DMS 273 (cell line): ENCODE results near the gene MLEC.

ENCODE experiments used
- DNase-seq: peaks from one replicate; lab custom pipeline; 2025; ENCODE audit not compliant: unreplicated experiment; lab: John Stamatoyannopoulos, UW

Gene MLEC

DNA sequence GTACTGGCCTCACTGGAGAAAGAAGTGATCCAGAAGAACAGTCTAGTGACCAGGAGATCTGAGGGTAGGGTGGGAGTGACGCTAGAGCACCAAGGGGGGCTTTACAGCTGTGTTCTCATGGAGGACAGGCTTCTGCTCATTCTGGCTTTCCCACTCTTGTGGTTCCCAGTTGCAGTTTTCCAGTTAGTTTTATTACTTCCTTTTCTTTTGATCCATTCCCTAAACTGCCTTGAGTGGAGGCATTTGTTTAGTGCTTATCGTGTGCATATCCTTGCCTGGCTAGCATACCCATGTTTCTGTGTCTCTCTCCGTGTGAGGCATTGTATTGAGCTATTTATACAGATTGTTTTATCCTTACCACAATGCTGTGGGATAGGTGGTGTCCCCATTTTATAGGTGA is 4.0 kb downstream of the MLEC start:
- DNase-seq = no peak

DNA sequence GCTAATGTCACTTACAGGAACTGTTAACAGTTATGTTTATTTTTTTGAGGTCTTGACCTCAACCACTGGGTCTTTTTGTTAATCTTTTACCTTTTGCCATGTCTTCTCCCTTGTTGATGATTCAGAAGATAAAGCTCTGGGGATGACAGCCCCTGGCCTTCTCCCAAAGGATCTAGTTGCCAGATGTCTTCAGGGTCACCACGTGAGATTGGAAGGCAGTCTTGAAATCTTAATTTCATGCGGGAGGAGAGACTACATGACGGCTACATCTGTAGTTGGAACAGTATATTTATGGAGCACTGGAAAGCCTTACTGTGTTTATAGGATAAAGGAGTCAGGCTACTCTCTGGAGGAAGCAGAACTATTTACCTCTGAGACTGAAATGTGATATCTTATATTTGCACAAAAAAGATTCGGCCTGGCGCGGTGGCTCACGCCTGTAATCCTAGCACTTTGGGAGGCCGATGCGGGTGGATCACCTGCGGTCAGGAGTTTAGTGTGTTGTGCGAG is 5.6 kb downstream of the MLEC start:
- peak; percentile 25 for DNase-seq

DNA sequence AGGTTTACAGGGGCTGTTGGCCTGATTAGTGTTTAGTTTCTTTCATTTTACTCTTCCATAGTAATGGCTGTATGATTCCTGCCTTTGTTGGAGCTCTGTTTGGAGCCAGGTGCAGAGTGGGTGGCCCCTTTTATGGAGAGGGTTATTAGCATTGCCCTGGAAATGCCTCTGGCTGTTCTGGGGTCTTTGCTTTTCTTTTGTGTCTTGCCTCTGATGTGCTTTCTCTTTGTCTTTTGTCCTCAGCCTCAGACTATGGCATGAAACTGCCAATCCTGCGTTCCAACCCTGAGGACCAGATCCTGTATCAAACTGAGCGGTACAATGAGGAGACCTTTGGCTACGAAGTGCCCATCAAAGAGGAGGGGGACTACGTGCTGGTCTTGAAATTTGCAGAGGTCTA is 6.9 kb downstream of the MLEC start:
- DNase-seq = no peak

DNA sequence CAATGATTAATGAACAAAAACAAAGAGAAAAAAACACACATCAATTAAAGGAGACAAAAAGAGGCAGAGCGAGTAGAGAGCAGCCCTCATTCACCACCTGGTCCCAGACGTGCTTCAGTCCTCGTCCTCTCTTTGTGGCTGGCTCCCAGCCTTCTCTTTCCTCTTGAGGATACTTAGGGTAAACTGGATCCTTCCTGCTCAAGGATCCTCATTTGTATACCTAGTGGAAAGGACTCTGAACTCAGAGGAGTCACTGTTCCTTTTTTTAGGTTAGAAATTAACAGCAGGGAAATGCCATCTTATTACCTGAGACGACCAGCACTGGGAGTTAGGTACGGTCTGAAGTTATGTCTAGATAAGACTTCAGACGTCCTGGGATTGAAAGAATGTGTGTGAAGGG is 9.7 kb downstream of the MLEC start:
- DNase-seq = no peak

DNA sequence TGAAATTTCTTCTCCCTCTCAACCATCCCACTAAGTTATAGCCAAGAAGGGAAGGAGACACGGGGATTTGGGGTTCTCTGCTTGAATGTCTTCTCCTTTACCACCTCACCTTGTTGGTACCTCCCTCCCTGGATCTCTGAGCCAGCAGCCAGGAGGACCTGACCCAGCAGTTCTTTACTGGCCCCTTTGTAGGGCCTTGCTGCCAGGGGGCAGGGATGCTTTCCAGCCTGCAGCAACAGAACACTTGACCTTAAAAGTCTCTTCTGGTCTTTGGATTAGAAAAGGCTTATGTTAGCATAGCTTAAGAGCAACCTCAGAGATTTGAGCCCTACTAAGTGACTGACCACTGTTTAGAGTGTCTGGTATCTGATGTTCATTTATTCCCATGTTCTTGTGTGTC is 10.4 kb downstream of the MLEC start:
- no peak for DNase-seq

DNA sequence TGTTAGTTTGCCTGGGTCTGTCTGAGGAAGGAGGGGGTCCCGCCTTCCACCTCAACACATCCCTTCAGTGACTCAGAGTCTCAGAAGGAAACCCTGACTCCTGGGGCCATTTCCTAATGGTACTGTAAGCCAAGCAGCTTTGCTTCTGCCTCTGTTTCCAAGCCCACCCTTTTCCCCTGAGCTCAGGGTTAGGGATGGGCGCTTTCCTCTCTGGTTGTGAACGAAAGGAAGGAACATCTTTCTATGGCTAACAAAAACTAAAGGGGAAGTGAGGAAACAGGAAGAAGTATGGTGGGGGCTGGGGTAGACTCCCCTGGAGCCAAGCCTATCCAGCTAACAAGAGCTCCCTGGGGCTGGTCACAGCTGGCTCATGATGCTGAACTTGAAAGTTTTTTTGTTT is 11.7 kb downstream of the MLEC start:
- DNase-seq = no peak

DNA sequence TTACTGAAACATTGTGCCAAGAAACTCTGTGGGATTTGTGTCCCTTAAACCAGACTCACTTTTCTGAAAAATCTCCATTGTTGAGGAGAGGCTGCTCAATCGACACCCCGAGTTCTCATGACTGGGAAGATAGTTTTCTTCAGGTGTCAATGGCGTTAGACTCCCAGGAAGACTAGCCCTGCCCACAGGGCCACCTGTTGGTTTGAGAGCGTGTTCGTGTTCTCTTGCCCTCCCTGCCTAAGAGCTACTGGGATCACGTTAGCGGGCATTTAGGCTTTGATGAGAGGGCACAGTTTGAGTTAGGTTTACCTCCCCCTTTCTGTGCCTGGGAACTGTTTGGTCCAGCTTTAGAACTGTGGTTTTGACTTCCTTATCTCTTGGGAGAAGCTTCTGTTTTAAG is 12.6 kb downstream of the MLEC start:
- DNase-seq = no peak

DNA sequence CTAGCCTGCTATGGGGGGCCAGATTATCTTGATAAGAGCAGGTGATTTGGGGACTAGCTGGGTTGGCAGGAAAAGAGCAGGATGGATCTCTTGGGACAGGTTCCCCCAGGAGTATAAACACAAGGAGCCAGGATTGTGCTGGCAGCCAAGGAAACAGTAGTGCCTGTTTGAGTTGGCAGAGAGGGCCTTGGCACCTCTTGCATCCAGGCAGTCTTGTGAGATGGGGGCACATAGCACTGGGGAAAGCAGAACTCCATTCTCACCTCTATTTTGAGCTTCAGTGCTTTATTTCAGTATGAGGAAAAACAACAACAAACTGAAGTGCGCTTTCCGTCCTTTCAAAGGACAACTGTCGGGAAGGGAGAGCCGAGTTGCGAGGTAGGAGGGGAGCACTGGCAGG is 13.9 kb downstream of the MLEC start:
- DNase-seq = no peak

DNA sequence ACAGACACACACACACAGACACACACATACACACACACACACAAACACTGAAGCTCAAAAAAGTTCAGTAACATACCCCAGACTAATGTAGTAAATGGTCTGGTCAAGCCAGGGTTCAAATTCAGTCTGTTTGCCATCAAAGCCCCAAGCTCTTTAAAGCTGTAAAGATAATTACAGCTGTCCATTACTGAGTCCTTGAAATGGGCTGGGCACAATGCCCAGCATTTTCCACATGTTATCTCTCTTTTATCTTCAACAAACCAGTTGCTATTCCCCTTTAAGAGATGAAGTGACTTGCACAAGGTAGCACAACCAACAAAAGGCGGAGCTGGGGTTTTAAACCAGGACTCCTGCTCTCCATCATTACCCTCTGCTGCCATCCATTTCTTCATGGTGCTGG is 15.7 kb downstream of the MLEC start:
- no peak for DNase-seq

DNA sequence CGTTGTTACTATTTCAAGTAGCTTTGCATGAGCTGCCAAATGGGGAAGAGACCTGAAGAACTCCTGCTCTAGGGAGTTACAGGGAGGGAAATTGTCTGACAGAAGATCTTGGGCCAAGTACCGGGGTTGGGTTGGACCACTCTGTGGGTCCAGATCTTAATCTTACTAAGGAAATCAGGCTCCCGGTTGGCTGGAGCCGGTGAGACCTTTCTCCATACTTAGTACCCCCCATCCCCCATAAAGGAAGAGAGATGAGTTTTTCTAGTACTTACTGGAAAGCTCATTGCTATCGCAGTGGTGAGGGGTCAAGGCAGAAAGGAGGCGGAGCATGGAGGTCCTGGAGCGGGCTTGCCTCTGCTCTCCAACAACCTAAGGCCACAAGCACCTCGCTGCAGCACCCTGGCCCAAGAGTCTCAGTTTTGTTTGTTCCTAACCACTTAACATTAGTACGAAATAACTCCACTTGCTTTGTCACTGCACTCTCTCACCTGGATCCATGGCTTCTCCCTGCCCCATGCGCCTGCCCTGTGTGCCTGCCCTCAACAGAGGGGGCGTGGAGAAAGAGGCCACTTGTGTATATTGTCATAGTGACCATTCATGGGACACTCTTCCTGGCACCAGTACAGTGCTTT is 16.5 kb downstream of the MLEC start:
- no peak for DNase-seq

DNA sequence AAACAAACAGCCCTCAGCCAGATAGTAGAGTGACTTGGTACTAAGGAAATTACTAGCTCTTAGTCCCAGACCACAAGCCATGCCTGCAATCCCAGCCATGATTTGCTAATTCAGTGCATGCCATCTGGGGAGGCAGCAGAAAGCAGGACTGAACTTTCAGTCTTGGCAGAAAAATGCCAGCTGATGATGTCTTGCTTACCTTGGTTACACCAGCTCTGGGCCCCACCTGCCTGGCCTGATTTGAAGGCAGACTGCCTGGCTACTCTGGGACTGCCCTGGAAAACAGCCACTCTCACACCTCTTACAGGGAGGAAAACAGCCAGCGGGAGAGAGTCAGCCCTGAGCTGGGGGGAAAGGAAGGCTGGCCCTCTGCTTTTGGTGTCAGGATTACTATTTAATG is 18.7 kb downstream of the MLEC start:
- DNase-seq = no peak

DNA sequence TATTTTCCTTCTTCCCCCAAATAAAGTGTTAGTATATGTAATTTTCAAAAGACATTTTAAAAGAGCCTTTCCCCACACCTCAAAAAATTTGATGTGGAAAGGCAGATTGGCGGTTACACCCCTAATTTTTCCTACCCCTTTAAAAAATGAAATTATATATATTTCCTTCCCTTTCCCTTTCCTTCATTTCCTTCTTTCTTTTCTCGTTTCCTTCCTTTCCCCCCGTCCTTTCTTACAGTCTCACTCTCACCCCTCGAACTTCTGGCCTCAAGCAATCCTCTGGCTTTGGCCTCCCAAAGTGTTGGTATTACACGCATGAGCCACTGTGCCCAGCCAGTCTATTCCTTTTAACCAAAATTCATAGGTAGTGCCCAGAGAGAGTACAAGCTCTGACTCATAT is 19.1 kb downstream of the MLEC start:
- no peak for DNase-seq

DNA sequence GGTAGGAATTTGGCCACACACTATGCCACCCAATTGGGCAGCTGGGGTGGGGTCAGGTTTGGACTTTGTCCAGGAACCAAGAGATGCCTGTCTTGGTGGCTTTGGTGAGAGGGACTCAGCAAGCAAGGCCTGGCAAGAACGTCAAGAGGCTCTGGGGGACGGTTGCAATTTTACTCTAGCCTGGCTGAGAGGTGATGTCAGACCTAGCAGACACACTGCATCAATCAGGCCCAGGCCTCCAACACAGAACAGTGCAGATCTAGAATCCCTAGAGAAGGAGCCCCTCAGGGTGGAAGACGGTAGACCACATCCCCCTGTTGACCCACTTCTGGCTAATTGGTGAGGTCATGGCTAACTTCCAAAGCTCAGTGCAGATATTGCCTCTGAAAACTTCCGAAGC is 21.7 kb downstream of the MLEC start:
- DNase-seq = no peak

DNA sequence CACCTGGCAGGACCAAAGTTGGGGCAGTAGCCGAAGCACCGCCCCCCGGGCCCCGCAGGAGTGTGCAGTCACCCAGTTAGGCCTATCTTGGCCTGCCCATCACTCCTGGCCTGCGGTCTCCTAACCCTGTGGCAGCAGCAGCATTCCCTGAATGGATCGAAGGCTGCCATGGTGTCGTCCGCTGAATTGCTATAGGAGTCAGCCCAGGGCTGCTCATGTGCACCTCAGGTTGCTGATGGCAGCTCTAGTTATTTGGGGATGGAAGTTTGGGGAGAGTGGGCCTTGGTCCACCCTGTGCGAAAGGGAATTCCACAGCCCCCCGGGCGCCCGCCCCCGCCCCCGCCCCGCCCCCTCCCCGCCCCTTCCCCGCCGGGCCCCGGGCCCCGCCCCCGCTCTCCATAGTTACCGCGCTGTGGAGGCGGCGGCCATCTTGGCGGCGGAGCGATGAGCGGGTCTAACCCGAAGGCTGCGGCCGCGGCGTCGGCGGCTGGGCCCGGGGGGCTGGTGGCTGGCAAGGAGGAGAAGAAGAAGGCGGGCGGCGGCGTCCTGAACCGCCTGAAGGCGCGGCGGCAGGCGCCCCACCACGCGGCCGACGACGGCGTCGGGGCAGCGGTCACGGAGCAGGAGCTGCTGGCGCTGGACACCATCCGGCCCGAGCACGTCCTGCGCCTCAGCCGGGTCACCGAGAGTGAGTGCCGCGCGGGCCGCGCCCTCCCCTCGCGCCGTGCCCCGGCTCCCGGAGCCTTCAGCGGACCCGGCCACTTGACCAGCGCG is 23.3 kb downstream of the MLEC start, which contains the start of gene UNC119B:
UNC119B (plus strand) TSS at position 428 of the 774 bp plus-strand sequence; CDS start at position 445, 17 bp downstream.
- DNase-seq = peak; percentile 79

DNA sequence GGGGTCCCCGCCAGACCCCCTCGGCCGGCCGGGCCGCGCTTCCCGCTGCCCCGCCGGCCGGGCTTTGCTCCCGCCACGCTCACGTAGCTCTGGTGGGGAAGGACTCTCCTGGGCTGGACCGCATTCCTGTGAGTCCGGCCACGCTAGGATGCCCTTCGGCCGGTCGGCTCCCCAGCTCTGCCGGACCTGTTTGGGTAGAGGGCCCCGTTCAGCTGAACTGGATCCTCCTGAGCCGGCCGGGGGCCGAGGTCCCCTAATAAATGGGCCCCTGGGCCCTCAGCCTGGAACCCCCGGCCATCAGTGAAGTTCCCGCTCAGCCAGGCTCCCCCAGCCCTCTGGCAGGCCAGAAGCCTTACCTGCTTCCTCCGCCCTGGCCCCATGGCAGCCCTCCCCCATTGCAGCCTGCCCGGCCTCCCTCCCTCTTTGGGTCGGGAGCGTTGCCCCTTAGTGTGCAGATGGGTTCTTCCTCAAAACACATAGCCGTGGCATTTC is 23.9 kb downstream of the MLEC start:
- peak; percentile 28 for DNase-seq

DNA sequence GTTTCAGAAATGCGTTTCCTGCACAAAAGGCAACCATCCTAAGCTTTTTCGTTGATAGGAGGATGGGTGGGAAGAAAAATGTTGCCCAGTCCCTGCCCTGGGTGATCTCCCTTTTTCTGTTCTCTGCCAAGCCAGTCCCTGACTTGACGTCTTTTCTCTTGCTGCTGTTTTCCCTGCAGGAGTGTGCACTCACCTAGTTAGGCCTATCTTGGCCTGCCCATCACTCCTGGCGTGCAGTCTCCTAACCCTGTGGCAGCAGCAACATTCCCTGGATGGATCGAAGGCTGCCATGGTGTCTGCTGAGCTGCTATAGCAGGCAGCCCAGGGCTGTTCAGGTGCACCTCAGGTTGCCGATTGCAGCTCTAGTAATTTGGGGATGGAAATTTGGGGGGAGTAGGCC is 24.5 kb downstream of the MLEC start:
- DNase-seq = no peak

DNA sequence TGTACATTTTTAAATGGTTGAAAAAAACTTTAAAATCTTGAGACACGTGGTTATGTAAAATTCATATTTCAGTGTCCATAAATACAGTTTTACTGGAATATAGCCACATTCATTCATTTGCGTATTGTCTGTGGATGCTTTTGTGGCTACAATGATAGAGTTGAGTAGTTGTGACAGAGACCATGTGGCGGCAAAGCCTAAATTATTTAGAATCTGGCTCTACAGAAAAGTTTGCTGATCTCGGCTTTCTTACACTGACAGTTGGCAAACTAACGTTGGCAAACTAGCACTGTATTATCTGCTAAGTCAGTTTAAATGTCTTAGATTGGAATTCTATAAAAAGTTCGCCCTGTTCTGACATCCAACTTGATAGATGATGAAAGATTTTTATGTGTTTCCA is 25.7 kb downstream of the MLEC start:
- no peak for DNase-seq

DNA sequence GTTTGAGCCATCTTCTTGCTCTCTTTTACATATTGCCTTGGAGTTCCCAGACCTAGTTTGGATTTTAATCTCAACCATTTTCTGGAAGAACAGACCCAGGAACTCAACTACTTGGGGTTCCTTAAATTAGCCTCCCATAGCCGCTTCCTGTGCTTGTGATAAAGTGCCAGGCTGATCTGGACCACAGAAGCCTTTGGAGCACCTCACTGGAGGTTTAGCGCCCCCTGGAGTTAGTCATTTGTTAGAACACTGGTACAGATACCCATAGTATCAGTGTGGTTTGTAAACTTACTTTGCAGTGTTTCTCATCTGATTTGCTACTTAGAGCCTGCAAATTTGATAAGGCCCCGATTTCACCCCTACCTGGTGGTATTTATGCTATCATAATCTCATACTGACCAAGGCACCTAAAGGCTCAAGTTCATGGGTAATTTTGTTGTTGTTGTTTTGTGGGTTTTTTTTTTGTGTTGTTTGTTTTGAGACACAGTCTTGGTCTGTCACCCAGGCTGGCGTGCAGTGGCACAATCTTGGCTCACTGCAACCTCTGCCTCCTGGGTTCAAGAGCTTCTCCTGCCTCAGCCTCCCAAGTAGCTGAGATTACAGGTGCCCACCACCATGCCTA is 27.0 kb downstream of the MLEC start:
- DNase-seq = peak; percentile 86

DNA sequence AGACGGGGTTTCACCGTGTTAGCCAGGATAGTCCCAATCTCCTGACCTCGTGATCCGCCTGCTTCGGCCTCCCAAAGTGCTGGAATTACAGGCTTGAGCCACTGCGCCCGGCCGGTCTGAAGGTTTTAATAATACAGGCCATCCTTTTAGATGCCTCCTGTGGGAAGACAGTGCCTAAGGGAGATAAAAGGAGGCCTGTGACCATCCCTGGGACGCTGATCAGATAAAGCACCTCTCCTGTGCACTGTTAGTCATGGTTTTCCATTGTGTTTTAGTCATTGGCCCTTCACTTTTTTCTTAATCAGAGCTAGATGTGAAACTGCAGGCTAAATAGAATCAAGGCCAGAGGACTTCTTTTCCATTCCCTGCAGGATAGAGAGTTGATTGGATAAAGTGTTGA is 31.1 kb downstream of the MLEC start:
- DNase-seq = no peak

DNA sequence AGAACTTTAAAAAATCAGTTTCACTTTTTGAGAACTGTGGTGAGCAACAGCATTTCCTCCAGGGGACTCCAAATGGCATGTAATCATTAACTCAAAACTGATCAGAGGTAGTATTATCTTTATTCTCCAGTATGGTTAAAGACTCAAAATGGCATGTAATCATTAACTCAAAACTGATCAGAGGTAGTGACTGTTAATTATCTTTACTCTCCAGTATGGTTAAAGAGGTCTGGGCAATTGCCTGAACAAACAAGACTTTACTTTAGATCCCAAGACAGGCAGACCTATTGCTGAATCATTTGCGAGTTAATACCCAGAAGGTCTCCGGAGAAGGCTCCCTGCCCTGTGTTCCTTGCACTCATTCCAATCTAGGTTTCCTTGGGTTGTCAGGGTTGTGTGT is 32.1 kb downstream of the MLEC start:
- DNase-seq = no peak

DNA sequence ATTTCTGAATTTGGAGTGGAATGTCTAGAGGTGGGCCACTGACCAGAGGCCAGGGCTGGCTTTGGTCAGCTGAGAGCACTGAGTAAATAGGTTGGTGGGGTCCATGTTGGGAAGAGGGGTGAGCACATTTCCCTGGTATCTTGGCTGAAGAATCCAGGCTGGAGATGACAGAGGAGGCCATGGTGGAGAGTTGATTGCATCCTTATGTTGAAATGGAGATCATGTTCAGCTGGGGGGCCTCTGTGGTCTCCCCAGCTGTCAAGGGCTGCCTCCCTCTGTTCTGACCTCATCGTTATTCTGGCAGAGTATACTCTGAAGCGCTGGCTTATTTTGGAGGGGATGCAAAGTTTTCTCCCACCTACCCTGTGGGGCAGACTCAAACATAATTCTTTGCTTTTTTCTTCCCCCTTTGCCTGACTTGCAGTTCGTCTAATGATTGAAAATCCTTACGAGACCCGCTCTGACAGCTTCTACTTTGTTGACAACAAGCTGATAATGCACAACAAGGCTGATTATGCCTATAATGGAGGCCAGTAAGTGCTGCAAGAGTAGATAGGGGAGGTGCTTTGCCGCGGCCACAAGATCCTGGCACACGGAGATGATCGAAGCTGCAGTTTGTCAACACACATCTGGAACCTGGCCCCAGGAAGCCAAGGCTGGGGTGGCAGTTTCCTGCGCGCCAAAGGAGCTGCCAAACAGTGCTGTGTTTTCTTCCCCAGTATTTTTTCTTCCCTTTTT is 32.7 kb downstream of the MLEC start:
- no peak for DNase-seq
